NT2/D1 (cell line): Measurements from ENCODE around the gene GGT6.
A peak's percentile ranks its signal among the peaks of the same experiment; 100 is the strongest.

Source experiments
- DNase-seq: peaks from one replicate; pipeline ENCODE4 v3.0.0-alpha.2; 2011; ENCODE audit warnings: low read depth, low spot score
- H3K27me3 ChIP-seq: 2 replicates; pipeline ENCODE4 v1.6.0; 2011; ENCODE audit warnings: mild to moderate bottlenecking; ENCODE audit not compliant: insufficient read length, insufficient read depth
- H3K36me3 ChIP-seq: 2 replicates; pipeline ENCODE4 v1.6.1; 2011; ENCODE audit warnings: mild to moderate bottlenecking, low read length, mixed read lengths; ENCODE audit not compliant: insufficient read depth, insufficient read length
- H3K4me1 ChIP-seq: 2 replicates; pipeline ENCODE4 v1.5.1; 2011; ENCODE audit not compliant: insufficient read depth, insufficient read length
- H3K4me3 ChIP-seq: 2 replicates; pipeline ENCODE4 v1.5.1; 2011; ENCODE audit warnings: low read depth; ENCODE audit not compliant: insufficient read length
- H3K9ac ChIP-seq: 2 replicates; pipeline ENCODE4 v1.6.0; 2011; ENCODE audit warnings: low read depth; ENCODE audit not compliant: insufficient read length
- H3K9me3 ChIP-seq: 2 replicates; pipeline ENCODE4 v1.5.1; 2011; ENCODE audit warnings: mild to moderate bottlenecking, low read length; ENCODE audit not compliant: insufficient read depth
- SUZ12 ChIP-seq: IDR thresholded peaks from 2 replicates; pipeline ENCODE4 v1.6.1; 2011; ENCODE audit not compliant: insufficient read length, insufficient read depth; ENCODE audit errors: extremely low read depth
- YY1 ChIP-seq: IDR thresholded peaks from 2 replicates; pipeline ENCODE4 v1.6.1; 2011; ENCODE audit not compliant: insufficient read length, insufficient read depth
- ZNF274 ChIP-seq: IDR thresholded peaks from 2 replicates; pipeline ENCODE4 v1.6.1; 2011; ENCODE audit warnings: mild to moderate bottlenecking, low read depth, low read length

GGT6 gene

GRCh38 chr17:4569591-4569990, 9.2 kb upstream of the GGT6 start:
- Histone ChIP-seq H3K4me1 (peaks cover 2% of the 10 kb centered on the region), H3K9me3 (no peaks in the 10 kb centered on the region), H3K27me3 (no peaks in the 10 kb centered on the region), H3K36me3 (no peaks in the 10 kb centered on the region), H3K9ac (no peak overlapping the region), H3K4me3 (no peak overlapping the region)
- DNase-seq = no peak
- TF ChIP-seq SUZ12 = no peak
- TF ChIP-seq YY1 = no peak
- TF ChIP-seq ZNF274 = no peak

GRCh38 chr17:4566785-4567184, 6.4 kb upstream of the GGT6 start:
- no peak for TF ChIP-seq SUZ12
- TF ChIP-seq ZNF274 = no peak
- TF ChIP-seq YY1 = no peak
- Histone ChIP-seq H3K9me3 (no peaks in the 10 kb centered on the region), H3K36me3 (no peaks in the 10 kb centered on the region), H3K4me3 (no peak overlapping the region), H3K9ac (no peak overlapping the region), H3K27me3 (no peaks in the 10 kb centered on the region), H3K4me1 (peaks cover 2% of the 10 kb centered on the region)
- peak; percentile 68 for DNase-seq

- Histone ChIP-seq H3K27me3 (no peaks in the 10 kb centered on the region), H3K9ac (peak overlapping the region; percentile 50), H3K4me3 (no peak overlapping the region), H3K9me3 (no peaks in the 10 kb centered on the region), H3K4me1 (peaks cover 2% of the 10 kb centered on the region), H3K36me3 (no peaks in the 10 kb centered on the region)
- TF ChIP-seq ZNF274 (no peak), SUZ12 (no peak)
- peak; percentile 56 for DNase-seq
These were observed 5.1 kb upstream of the GGT6 start for GRCh38 chr17:4565209-4566141.

- TF ChIP-seq SUZ12 = no peak
- no peak for TF ChIP-seq ZNF274
- no peak for TF ChIP-seq YY1
- no peaks in the 10 kb centered on the region for H3K27me3 ChIP-seq
- DNase-seq = no peak
- no peak overlapping the region for H3K4me3 ChIP-seq
- no peaks in the 10 kb centered on the region for H3K36me3 ChIP-seq
- H3K4me1 ChIP-seq = peaks cover 2% of the 10 kb centered on the region
- H3K9me3 ChIP-seq = no peaks in the 10 kb centered on the region
- no peak overlapping the region for H3K9ac ChIP-seq
These were observed 1.9 kb upstream of the GGT6 start for GRCh38 chr17:4562015-4562969.

- Histone ChIP-seq H3K4me1 (peaks cover 5% of the 10 kb centered on the region), H3K9ac (no peak overlapping the region), H3K4me3 (no peak overlapping the region), H3K9me3 (no peaks in the 10 kb centered on the region), H3K36me3 (no peaks in the 10 kb centered on the region), H3K27me3 (no peaks in the 10 kb centered on the region)
- DNase-seq = no peak
- no peak for TF ChIP-seq YY1
- TF ChIP-seq ZNF274 = no peak
- TF ChIP-seq SUZ12 = no peak
These were observed 470 bp upstream of the GGT6 start for GRCh38 chr17:4560837-4561256.

GRCh38 chr17:4559966-4560365, 411 bp downstream of the GGT6 start:
- Histone ChIP-seq H3K9ac (no peak overlapping the region), H3K4me1 (peaks cover 3% of the 10 kb centered on the region), H3K27me3 (no peaks in the 10 kb centered on the region), H3K9me3 (no peaks in the 10 kb centered on the region), H3K36me3 (no peaks in the 10 kb centered on the region), H3K4me3 (no peak overlapping the region)
- TF ChIP-seq ZNF274 (no peak), YY1 (no peak), SUZ12 (no peak)
- DNase-seq = no peak
